Activated gamma-delta T cell treated with anti-CD3 and anti-CD28 coated beads, Interleukin-2, amount 50 U/mL, for 16 hours (primary cell): ENCODE data around the gene SZT2.

Experiments used
- DNase-seq: peaks from one replicate; pipeline ENCODE4 v3.0.0-alpha.2; 2020; ENCODE audit warnings: low read depth

Gene SZT2

DNA sequence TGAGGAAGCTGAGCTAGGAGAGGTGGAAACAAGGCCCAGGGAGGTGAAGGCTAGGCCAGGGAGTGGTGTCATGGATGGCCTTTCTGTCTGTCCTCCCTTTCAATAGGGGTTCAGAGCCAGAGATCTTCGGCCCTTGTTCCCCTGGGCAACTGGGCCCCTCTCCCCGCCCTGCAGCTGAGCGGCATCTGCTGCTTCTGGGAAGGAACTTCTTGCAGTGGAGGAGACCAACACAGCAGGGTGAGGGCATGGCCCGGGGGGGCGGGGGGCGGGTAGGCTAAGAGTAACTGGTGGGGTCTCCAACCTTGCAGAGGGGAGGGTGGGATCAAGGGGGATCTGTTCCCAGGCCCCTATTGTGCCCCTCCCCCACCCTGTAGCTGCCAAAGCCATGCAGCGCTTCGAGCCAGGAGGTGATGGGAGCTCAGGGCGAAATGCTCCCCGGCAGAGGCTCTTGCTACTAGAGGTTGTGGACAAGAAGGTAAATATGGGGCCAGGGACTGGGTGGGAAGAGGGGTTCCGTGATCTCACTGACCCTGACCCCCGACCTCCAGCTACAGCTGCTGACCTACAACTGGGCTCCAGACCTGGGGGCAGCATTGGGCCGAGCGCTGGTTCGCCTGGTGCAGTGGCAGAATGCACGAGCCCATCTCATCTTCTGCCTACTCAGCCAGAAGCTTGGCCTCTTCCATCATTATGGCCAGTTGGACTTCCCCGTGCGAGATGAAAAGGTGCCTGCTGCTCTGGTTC, 52.4 kb downstream of the SZT2 start:
- DNase-seq, result no peak

DNA sequence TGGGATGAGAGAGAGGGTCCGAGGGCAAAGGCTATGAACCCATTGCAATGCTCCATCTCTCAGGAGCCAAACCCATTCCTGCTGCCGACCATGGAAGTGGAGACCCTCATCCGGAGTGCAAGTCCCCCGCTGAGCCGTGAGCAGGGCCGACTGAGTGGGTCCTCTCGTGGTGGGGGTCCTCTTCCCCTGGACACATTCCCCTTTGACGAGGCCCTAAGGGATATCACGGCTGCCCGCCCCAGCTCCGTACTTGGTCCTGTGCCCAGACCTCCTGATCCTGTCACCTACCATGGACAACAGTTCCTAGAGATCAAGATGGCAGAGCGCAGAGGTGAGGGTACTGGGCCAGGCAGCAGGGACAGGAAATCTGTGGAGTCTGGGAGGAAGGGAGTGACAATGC, 53.1 kb downstream of the SZT2 start:
- no peak for DNase-seq

DNA sequence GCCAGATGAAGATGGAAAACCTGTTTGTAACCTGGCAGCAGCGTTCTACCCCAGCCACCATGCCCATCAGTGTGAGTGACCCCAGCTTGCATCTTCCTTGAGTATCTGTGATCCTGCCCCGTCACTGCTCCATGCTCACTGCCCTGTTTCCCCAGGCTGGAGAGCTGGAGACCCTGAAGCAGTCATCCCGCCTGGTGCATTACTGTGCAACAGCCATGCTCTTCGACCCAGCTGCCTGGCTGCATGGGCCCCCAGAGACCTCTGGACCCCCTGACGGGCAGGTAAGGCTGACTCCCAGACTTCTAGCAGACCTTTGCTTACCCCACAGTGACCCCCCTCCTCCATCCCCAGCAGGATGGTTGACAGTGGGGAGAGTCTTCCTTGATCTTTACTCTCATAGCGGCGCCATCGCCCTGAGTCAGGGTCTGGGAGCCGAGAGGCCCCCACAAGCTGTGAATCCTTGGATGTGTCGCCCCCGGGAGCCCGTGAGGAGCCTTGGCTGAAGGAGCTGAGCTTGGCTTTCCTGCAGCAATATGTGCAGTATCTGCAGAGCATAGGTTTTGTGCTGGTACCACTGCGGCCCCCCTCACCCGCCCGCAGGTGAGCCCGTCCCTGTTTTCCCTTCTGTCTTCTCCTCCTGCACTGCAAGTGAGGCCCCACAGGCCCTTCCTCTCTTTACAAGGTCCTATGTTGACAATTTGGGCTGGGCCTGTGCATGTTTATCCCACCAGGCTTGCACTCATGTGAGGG, 53.7 kb downstream of the SZT2 start:
- no peak for DNase-seq

DNA sequence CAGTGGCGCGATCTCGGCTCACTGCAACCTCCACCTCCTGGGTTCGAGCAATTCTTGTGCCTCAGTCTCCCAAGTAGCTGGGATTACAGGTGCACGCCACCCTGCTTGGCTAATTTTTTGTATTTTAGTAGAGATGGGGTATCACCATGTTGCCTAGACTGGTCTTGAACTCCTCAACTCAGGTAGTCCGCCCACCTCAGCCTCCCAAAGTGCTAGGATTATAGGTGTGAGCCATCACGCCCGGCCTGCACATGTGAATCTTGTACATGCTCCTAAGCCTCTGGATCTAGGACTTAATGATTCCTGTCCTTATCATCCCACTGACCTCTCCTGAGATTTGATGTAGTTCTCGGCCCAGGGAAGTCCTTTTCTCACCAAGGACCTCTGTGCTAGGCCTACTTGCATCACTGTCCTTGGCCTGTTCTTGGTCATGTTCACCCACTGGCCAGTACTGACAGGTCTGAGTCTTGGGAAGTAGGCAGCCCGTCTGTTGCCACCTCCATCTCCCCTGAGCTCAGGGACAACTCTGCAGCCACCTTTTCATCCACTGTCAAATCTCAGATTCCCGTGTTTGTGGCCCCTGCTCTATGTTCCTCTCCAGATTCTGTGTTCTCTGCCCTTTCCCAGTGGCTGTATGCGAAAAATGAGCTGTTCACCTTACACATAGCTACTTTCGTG, 54.6 kb downstream of the SZT2 start:
- DNase-seq, result no peak

DNA sequence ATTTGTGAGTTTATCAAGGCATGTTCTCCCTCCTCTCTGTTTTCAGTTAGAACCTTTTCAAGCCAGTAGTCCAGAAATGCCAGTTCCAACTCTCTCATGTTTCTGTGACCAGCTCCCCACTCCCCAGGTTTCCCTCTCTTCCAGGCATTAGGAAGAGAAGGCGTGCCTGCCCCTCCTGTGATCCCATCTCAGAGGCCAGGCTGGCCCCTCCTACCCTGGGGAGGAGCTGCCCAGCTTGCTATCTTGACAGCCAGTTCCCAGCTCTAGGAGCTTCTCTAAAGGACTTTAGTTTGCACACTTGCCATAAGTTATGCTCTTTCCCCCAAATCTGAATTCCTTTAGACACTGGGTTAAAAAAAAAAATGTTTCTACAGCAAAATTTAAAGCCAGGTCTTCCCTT, 55.1 kb downstream of the SZT2 start:
- no peak for DNase-seq

DNA sequence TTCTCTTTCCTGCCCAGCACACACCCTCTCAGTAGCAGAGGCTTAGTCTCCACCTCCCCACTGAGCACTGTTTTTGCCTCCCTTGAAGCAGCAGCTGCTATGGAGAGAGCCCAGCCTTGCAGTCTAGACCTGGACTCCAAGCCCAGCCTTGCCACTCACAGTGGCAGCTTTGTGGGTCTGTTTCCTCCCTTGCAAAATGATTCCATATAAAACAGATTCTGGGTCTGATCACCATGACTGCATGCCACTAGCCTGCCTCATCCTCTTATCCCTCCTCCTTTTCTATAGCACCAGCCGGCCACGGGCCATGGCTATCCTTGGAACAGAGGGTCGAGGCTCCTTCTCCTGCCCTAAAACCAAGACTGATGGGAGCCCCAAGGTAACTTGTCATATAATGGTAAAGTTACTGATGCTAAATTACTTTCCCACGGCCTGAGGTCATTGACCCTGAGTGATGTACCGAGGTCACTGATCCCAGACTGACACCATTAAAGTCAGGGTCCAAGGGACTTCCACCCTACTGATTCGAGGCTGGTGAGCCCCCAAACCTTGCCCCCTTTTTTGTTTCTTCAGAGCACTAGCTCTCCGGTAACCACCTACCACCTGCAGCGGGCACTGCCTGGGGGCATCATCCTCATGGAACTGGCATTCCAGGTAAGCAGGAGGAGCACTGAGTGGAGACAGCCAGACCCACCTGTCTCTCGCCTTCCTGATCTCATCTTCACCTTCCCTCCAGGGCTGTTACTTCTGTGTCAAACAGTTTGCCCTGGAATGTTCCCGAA, 56.1 kb downstream of the SZT2 start:
- no peak for DNase-seq

DNA sequence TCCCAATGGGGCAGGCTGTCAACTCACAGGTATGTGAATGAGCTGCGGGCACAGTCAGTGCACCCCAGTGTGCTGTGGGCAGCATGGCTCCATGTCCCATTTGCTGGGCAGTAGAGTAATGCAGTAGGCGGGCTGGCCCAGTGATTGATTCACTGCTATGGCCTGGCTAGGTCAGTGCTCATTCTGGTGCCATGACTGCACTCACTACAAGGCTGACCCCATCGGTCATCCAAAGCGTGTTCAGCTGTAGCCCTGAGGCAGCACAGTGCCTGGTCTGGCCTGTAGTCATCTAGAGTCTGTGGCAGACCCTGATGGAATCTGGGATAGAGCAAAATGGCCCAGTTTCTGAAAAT, 56.7 kb downstream of the SZT2 start:
- no peak for DNase-seq

DNA sequence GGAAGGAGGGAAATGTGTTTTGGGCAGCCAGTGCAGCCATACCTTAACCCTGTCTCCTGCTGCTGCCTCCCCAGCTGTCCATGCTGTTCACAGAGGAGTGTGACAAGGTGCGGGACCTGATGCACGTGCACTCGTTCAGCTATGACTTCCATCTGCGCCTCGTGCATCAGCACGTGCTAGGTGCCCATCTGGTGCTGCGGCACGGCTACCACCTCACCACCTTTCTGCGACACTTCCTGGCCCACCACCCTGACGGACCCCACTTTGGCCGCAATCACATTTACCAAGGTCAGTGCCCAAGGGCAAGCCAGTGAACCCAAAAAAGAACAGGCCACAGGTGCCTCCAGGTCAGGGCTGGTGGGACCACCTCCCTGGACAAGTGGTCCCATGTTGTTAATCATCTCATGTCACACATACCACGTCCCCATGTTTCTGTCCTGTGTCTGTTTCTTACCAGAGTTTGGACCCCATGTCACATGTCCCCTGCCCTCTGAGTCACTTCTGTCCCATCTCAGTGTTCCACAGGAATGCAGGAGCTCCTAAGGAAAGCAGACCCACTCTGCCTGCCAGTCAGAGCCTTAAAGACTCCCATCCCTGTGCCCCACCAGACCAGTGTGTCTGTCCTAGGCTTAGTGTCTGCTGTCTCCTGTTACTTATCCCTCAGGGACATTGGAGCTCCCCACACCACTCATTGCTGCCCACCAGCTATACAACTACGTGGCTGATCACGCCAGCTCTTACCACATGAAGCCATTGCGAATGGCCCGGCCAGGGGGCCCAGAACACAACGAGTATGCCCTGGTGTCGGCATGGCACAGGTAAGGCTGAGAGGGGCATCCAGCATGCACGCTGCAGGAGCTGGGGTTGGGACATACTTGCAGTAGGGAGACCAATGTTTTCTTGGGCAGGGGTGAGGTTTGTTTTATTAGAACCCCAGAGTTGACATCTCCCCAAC, 57.5 kb downstream of the SZT2 start:
- no peak for DNase-seq

DNA sequence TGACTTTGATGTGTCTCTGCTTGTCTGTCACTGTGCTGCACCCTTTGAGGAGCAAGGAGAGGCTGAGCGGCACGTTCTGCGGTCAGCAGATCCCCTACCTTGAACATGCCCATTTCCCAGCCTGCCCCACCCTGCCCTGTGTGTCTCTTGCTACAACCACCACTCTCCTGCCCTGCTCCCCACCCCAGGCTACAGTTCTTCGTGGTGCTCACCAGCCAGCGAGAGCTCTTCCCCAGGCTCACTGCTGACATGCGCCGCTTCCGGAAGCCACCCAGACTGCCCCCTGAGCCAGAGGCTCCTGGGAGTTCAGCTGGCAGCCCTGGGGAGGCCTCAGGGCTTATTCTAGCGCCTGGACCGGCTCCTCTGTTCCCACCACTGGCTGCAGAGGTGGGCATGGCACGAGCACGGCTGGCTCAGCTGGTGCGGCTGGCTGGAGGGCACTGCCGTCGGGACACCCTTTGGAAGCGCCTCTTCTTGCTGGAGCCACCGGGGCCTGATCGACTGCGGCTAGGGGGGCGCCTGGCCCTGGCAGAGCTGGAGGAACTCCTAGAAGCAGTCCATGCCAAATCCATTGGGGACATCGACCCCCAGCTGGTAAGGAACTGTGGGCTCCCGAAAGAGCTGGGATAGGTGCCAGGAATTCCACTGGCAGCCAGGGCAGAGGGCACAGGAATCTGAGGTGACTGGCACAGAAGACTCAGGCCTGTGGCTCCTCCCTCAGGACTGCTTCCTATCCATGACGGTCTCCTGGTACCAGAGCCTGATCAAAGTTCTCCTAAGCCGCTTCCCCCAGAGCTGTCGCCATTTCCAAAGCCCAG, 58.4 kb downstream of the SZT2 start:
- no peak for DNase-seq

DNA sequence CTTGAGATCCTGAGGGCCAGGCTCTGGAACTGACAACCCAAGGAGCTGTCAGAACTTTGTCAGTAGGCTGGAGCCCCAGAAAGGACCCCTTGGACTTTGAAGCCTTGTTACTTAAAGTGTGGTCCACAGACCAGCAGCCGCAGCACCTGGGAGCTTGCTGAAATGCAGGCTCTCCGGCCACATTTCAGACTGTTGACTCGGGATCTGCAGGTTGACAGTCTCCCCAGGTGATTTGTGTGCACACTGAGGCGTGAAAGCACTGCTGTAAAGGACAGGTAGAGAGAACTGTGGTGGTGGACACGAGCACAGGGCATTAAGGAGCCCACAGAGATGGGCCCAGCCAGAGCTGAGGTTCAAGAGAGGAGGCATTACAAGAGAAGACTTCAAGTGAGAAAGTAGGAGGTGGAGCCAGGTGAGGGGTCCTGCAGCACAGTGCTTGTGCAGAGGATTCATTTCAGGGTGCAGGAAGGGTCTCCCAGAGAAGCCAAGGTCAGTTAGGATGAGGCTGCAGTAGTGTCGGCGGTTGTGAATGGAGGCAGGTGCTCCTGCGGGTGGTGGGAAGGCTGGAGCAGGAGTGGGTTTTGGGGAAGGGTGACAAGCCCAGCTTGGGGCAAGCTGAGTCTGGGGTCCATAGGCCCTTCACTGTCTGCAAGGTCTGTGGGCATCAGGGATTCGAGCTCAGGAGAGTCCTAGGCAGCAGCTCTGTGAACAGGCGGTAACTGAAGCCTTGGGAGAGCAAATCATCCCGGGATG, 59.4 kb downstream of the SZT2 start:
- DNase-seq, result no peak

DNA sequence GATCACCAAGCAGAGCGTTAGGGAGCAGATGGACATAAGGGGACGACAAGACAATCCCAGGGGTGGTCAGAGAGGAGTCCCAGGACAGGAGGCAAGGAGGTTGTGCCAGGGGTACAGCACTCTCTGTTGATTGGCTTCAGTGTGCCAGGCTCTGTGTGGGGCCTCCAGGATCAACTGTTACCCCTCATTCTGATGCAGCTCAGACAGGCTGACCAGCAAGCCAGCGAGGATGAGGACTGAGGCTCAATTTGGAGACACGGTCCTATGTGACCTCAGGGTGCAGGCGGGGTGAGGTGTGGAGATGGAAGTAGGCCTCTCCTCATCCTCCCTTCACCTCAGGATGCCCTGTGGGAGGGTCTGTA, 60.0 kb downstream of the SZT2 start:
- no peak for DNase-seq

DNA sequence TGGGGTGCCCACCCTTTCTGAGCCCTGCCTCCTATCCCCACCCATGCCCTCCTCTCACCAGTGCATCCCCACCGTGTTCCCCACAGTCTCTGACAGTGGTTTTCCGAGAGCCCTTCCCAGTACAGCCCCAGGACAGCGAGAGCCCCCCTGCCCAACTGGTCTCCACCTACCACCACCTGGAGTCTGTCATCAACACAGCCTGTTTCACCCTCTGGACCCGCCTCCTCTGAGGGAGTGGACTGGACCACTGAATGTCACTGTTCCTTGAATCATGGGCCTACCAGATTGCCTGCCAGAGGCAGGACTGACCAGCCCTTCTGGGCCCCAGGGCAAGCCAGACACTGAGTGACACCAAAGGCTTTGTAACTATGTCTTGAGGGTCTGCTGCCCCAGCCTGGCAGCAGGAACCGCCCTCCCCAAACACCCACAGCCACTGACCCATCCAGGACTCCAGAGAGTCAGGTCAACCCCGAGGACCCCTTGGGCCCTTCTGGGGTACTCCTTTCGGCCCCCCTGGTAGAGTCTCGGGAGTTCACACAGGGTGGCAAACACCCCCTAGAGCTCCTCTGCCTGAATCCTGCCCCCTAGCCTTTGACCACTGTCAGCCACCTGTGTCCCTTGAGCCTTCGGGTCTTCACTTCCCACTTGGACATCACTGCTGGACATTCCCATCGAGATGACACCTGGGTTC, 60.7 kb downstream of the SZT2 start:
- DNase-seq, result no peak

DNA sequence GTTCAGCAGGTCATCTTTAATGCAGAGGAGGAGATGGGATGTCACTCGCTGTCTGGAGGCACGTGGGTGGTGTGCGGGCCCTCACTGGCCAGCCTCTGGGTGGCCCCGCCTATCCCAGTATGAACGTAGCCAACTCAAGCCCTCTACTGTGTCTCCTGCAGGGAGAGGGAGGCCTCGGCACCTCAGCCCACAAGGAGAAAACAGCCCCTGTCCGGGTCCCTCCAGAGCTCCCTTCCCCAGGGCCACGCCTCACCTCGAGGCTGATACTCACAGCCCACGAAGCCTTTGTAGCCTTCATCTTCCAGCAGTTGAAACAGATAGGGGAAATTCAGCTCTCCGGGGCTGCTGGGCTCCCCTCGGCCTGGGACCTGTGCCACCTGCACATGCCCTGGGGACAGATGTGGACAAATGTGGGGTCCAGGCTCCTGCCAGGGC, 61.5 kb downstream of the SZT2 start:
- no peak for DNase-seq

DNA sequence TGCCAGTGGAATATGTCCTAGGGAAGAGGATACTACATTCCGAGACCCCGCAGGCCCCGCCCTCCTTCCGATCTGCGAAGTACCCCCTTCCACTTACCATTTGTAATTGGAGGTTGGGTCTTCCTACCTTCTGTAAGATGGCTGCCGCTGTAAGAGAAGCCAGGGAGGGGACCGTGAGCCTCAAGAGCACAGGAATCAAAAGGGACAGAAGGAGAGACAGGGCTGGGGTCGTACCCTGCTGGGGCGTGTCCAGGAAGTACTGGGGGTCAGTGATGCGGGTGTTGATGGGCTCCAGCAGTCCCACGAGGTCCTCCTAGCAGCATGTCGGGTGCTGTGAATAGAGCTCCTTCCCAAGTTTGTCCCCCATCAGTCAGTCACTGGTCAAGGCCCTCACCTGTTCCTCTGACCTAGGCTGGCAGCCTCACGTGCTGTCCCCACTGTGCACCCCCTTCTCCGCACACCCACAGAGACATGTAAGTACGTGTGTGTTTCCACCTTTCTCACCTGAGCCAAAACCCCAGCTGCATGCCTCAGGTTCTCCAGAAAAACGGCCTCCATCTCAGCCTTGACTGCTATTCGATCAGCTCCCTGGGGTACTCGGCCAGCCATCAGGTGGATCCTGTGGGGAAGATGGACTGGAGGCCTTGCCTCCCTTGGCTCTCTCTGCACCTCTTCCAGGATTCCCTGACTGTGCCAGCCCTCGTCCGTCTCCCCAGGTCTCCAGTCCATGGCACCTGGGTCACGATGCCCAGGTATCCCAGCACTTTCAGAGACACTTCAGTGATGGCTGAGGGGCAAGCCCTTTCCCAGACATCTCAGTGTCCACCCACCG, 62.2 kb downstream of the SZT2 start:
- DNase-seq, result no peak

DNA sequence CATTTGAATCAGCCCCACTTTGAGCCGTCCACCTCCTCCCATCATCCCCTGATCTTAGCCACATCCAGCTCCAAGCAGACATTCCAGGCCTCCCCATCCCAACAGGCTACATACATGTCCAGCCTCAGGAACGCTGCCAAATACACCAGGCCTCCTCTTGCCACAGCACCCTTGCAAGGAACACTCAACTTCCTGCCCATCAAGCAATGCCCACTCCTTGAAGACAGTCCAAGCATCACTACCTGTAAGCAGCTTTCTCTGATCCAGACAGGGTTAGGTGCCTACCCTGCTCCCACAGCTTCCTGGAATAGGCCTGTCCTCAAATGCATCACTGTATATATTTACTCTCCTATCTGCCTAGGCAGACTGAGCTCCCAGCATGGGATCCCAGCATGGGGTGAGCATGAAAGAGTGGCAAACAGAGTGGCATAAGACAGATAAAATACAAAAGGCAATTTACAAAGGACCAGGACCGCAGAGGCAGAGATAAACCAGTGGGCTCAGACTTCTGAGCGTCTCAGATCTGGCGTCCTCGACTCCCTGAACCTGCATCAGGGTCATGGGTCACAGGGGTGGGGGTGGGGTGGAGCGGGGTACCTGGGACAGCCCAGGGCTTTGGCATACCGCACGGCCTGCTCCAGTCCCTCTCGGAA, 63.2 kb downstream of the SZT2 start:
- no peak for DNase-seq

DNA sequence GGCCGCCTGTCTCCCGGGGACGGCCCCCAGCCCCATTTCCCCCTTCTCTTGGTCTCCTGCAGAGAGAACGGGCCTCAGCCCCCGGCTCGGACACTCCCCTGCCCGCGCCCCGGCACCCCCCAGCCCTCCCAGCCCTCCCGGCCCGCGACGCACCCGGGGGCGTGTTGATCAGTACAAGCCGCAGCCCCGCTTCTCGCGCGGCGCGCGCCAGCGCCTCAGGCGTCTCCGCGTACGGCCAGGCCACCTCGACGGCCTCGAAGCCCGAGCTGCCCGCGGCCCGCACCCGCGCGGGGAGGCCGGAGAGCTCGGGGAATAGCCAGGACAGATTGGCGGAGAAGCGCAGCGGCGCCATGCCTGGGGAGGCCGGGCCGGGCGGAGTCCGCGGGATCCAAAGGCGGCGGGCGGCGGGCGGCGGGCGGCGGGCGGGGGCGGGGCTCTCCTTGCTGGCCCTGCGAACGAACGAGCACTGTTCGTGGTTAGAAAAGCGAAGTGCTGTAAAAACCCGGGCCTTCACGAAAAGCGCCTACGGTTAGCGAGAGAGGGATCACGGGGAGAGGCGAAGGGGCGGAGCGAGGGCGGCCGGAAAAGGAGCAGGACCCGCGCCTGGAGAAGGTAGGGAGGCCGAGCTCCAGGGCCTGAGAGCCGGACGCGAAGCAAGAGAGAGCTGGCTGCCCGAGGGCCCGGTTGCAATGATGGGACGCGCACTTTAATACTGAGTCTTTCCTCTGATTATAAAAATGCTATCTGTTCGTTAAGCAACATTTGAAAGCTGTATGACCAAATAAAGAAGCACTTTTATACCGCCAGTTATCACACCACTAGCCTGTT, 64.0 kb downstream of the SZT2 start, which contains the start of gene HYI:
Gene HYI (minus strand): TSS at position 490 of the 828 bp plus-strand sequence. CDS start 138 bp downstream, at position 352.
- DNase-seq, result peak; percentile 37
